Upper lobe of left lung (tissue), 6 donors: ENCODE data around the gene VEGFB. TPM values are rescaled to one million over a fixed set of nuclear protein-coding genes. Genes with fewer than 3 reads are reported as not detected.

ENCODE experiments used
- ATAC-seq, 2 donors: fragments of 200-7000 bp; cut with Tn5 transposase; one replicate each; pipeline ENCODE4 v1.9.1; 2022; ENCODE audit warnings: mild to moderate bottlenecking in 2 of 2, moderate library complexity in 2 of 2; ENCODE audit not compliant: low FRiP score in 2 of 2
- DNase-seq, 2 donors: peaks; one replicate each; pipeline ENCODE4 v3.0.0-alpha.2; 2019 to 2020
- H3K27ac ChIP-seq, 4 donors: fragments of 200-600 bp; sonication (generic); one replicate each; pipeline ENCODE4 v1.5.1; 2016 to 2019
- H3K27me3 ChIP-seq, 4 donors: fragments of 200-600 bp; sonication (generic); one replicate each; pipeline ENCODE4 v1.5.1; 2017 to 2019
- H3K36me3 ChIP-seq, 4 donors: fragments of 200-600 bp; sonication (generic); one replicate each; pipeline ENCODE4 v1.5.1; 2016 to 2019
- H3K4me1 ChIP-seq, 4 donors: fragments of 200-600 bp; sonication (generic); one replicate each; pipeline ENCODE4 v1.5.1; 2018 to 2019
- H3K4me3 ChIP-seq, 4 donors: fragments of 200-600 bp; sonication (generic); one replicate each; pipeline ENCODE4 v1.5.1; 2017 to 2019; ENCODE audit warnings: mild to moderate bottlenecking in 2 of 4, moderate library complexity in 1 of 4
- H3K9me3 ChIP-seq, 4 donors: fragments of 200-600 bp; sonication (generic); one replicate each; pipeline ENCODE4 v1.5.1; 2018 to 2019
- EP300 ChIP-seq, 4 donors: sonication (generic); formaldehyde crosslinking; IDR thresholded peaks; one replicate each; pipeline ENCODE4 v1.5.1; 2017; ENCODE audit warnings: antibody characterized with exemption in 4 of 4, control low read depth in 2 of 4
- POLR2A ChIP-seq, 4 donors: fragments of 450-650 bp; IDR thresholded peaks; one replicate each; pipeline ENCODE4 v1.5.1; 2016 to 2017; ENCODE audit warnings: antibody characterized with exemption in 4 of 4, mild to moderate bottlenecking in 2 of 4
- POLR2AphosphoS5 ChIP-seq, 2 donors: sonication (generic); formaldehyde crosslinking; IDR thresholded peaks; one replicate each; pipeline ENCODE4 v1.5.1; 2017; ENCODE audit warnings: antibody characterized with exemption in 2 of 2
- WGBS, 2 donors: methylation state at CpG; one replicate each; pipeline ENCODE4 v1.1.5; 2017 to 2018; 5-methylcytosine and 5-hydroxymethylcytosine counted together
- total RNA-seq, 6 donors: library from RNA; depleted of rRNA in 4 of 6; stranded (reverse); fragments of >200 nt in 4 of 6; gene quantifications; one replicate each; pipeline versions ENCODE4 v1.1.0 to v1.2.1, GENCODE V29; 2016 to 2021
- TF ChIP-seq, protein P1 (sequence below), 6 experiments: fragments of 450-650 bp in 4 of 6; fragments of 200-600 bp in 2 of 6; sonication (generic) in 2 of 6; IDR thresholded peaks; one replicate each; pipeline ENCODE4 v1.5.1; 2016 to 2019; ENCODE audit warnings: antibody characterized with exemption in 6 of 6
- donor health status: DM: no; HTN: no; CAD: no; lungs with moderate emphysema.
- donor health status: DM: no; HTN: yes; CAD: no; lungs with severe emphysema.

VEGFB gene
- total RNA-seq, 6 donors from 2014 or later: 25.1 to 171 (median 124) TPM

DNA sequence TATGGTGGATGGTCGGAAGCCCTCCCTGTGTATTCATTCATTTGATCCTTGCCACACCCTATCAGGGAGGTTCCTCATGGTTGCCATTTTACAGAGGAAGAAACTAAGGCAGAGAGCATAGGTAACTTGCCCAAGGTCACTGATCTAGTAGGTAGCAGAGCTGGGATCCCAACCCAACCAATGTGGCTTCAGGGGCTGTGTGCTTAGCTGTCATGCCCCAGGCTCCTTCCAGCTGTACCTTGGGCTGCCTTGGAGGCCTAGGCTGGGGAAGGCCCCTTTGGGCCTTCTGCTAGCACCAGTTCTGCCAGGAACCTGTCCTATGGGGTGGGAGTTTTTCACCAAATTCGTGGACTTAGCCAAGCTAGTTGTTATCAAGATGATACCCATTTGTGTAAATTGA, 41.5 kb downstream of the VEGFB start:
- Histone ChIP-seq H3K27me3 (no peaks in the 10 kb centered on the region), H3K27ac (peak overlapping the region in 1 of 4 donors; percentile 30), H3K9me3 (no peaks in the 10 kb centered on the region), H3K36me3 (peaks cover 0 to 32% (median 17%) of the 10 kb centered on the region in 4 donors), H3K4me3 (no peak overlapping the region), H3K4me1 (peaks cover 7 to 25% (median 13%) of the 10 kb centered on the region in 4 donors)
- TF ChIP-seq EP300 (IDR thresholded peaks at IDR 0.05) (no peak), POLR2AphosphoS5 (IDR thresholded peaks at IDR 0.05) (no peak), POLR2A (IDR thresholded peaks at IDR 0.05) (no peak)
- TF ChIP-seq, protein P1, sequence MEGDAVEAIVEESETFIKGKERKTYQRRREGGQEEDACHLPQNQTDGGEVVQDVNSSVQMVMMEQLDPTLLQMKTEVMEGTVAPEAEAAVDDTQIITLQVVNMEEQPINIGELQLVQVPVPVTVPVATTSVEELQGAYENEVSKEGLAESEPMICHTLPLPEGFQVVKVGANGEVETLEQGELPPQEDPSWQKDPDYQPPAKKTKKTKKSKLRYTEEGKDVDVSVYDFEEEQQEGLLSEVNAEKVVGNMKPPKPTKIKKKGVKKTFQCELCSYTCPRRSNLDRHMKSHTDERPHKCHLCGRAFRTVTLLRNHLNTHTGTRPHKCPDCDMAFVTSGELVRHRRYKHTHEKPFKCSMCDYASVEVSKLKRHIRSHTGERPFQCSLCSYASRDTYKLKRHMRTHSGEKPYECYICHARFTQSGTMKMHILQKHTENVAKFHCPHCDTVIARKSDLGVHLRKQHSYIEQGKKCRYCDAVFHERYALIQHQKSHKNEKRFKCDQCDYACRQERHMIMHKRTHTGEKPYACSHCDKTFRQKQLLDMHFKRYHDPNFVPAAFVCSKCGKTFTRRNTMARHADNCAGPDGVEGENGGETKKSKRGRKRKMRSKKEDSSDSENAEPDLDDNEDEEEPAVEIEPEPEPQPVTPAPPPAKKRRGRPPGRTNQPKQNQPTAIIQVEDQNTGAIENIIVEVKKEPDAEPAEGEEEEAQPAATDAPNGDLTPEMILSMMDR (IDR thresholded peaks at IDR 0.05): no peak
- no peak for DNase-seq
- WGBS, 2 donors: 83 to 97% methylated on average over 2 of the region's 2 CpGs
- ATAC-seq: no peak

DNA sequence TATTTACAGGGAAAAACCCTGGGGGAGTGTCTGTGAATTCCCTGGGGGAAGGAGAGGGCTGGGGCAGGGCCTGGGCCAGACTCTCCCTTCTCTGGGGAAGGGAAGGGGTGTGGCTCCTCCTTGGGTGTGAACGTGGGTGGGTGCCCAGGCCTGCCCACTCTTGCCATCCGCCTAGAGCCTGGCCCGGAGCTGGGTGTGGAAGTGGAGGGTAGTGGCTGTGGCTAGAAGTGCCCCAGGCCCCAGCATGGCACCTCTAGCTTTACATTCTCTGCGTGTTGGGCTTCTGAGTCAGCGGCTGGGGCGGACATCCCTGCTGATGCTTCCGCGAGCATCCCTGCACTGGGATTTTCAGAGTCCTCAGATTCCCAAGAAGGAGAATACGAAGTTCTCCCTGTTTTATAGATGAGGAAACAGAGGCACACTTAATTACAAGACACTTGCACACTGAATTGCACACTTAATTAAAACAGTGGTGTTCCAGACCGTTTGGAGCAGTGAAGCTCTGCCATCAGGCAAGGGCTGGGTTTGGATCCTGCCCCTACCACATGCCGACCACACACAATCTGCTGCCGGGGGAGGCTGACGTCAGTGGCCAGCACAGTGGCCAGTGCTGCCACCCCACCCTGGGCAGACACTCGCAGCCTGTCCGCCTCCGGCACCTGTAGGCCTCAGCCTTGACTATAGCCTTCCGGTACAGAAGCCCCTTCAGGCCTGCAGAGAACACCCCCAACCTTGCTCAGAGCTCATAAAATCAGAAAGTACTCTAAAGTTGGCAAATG, 42.5 kb downstream of the VEGFB start:
- Histone ChIP-seq H3K4me1 (peaks cover 4 to 21% (median 10%) of the 10 kb centered on the region in 4 donors), H3K27me3 (no peaks in the 10 kb centered on the region), H3K27ac (no peak overlapping the region), H3K4me3 (no peak overlapping the region), H3K36me3 (peaks cover 0 to 35% (median 20%) of the 10 kb centered on the region in 4 donors), H3K9me3 (no peaks in the 10 kb centered on the region)
- WGBS, 2 donors: 76 to 82% methylated on average over 10 to 17 of the region's 17 CpGs
- DNase-seq (no peak), ATAC-seq (peak; percentile 11 to 43)
- TF ChIP-seq, protein P1 (IDR thresholded peaks at IDR 0.05): no peak
- no peak for TF ChIP-seq POLR2A (IDR thresholded peaks at IDR 0.05)
- no peak for TF ChIP-seq EP300 (IDR thresholded peaks at IDR 0.05)
- TF ChIP-seq POLR2AphosphoS5 (IDR thresholded peaks at IDR 0.05): no peak

DNA sequence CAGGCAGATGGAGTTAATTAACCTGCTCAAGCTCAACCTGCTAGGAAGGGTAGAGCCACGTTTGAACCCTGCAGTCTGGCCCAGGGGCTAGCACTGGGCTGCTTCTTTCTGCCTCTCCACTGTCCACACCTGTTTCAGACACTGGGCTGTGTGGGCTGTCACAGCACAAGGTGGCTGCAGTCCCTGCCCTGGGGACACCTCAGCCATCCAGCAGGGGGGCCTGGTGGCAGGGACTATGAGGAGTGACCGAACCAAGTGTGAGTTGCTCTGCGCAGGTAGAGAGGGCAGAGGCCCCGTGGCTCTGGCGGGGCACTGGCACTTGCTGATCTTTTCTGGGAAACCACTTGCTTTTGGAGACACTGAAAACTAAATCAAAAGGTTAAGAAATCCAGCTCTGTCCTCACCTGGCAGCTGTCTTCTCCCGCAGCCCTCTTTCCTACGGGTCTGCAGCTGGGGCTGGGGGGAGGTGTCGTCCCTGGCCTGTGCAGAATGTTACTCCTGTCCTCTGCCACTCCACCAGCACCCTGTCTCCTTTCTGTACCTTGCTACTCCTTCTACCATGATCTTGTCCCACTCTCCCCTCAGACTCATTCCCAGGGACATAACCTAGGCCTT, 44.3 kb downstream of the VEGFB start:
- H3K27me3 ChIP-seq: no peaks in the 10 kb centered on the region
- 89 to 93% methylated on average over 8 of the region's 8 CpGs for WGBS, 2 donors
- H3K4me1 ChIP-seq: peaks cover 5 to 24% (median 8%) of the 10 kb centered on the region in 4 donors
- no peaks in the 10 kb centered on the region for H3K9me3 ChIP-seq
- ATAC-seq (no peak), DNase-seq (no peak)
- H3K36me3 ChIP-seq: peaks cover 0 to 40% (median 26%) of the 10 kb centered on the region in 4 donors
- no peak for TF ChIP-seq POLR2AphosphoS5 (IDR thresholded peaks at IDR 0.05)
- no peak for TF ChIP-seq POLR2A (IDR thresholded peaks at IDR 0.05)
- no peak for TF ChIP-seq EP300 (IDR thresholded peaks at IDR 0.05)
- TF ChIP-seq, protein P1 (IDR thresholded peaks at IDR 0.05): no peak
- H3K27ac ChIP-seq: no peak overlapping the region
- no peak overlapping the region for H3K4me3 ChIP-seq

DNA sequence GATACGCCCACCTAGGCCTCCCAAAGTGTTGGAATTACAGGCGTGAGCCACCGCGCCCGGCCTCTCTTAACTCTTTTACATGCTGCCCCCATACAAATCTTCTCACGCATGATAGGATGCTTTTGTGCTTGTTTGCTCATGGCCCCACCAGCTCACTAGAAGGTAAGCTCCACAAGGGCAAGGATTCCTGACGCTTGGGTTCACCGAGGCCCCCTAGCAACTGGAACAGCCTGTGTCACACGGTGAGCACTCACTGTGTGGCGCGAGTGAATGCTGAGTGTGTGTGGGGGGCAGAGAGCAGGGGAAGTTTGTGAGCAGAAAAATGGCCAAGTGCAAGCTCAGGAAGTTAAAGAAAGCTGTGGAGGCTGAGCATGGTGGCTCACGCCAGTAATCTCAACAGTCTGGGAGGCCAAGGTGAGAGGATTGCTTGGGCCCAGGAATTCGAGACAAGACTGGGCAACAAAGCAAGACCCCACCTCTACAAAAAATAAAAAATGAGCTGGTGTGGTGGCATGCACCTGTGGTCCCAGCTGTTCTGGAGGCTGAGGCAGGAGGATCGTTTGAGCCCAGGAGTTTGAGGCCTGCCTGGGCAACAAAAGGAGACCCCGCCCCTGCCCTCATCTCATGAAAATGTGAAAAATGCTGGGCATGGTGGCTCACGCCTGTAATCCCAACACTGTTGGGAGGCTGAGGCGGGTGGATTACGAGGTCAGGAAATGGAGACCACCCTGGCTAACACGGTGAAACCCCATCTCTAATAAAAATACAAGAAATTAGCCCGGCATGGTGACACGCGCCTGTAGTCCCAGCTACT, 47.8 kb downstream of the VEGFB start:
- H3K4me1 ChIP-seq: peaks cover 16 to 31% (median 24%) of the 10 kb centered on the region in 4 donors
- WGBS, 2 donors: 94 to 95% methylated on average over 22 of the region's 22 CpGs
- DNase-seq: no peak
- no peak overlapping the region for H3K4me3 ChIP-seq
- ATAC-seq: no peak
- H3K9me3 ChIP-seq: no peaks in the 10 kb centered on the region
- TF ChIP-seq POLR2AphosphoS5 (IDR thresholded peaks at IDR 0.05) (no peak), POLR2A (IDR thresholded peaks at IDR 0.05) (no peak), EP300 (IDR thresholded peaks at IDR 0.05) (no peak)
- TF ChIP-seq, protein P1 (IDR thresholded peaks at IDR 0.05): no peak
- no peaks in the 10 kb centered on the region for H3K27me3 ChIP-seq
- H3K36me3 ChIP-seq: peaks cover 0 to 26% (median 19%) of the 10 kb centered on the region in 4 donors
- no peak overlapping the region for H3K27ac ChIP-seq
